ENCODE measurements around the gene TRIO.

Gene TRIO

DNA sequence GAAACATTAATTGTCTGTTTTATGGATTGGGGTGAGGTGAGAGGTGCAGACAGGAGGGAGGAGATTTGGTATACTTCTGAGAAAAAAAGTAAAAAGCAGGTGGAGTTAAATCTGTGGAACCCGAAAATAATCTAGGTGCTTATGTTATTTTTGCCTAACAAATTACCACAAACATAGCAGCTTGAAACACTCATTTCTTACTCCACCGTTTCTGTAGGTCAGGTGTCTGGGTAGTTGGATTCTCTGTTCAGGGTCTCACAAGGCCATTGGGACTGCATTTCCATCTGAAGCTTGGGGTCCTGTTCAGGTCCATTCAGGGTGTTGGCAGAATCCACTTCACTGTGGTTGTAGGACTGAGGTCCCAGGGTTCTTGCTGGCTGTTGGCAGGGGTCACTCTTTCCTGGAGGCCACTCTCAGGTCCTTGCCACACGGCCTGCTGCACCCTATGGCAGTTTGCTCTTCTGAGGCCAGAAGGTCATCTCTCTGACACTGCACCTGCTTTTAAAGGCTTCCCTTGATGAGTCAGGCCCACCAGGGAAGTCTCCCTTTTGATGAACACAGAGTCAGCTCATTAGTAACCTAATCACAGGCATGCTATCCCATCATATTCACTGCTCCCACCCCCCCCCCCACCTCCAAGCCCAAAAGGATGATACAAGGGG is 82.2 kb downstream of the TRIO start:
- Histone ChIP-seq H3K4me3 (ENCODE audit: low read depth, low read length) (no peak overlapping the region), H2AFZ (no peak overlapping the region), H3K27ac (no peak overlapping the region), H3K27me3 (ENCODE audit: control insufficient read depth, insufficient read depth, low read length) (no peaks in the 10 kb centered on the region), H3K79me2 (peaks cover 58% of the 10 kb centered on the region), H3K9ac (no peak overlapping the region), H3K9me3 (ENCODE audit: control insufficient read depth, low read length) (no peaks in the 10 kb centered on the region), H3K36me3 (ENCODE audit: control insufficient read depth, insufficient read depth, low read length) (no peaks in the 10 kb centered on the region), H3K4me1 (peaks cover 8% of the 10 kb centered on the region), H3K4me2 (ENCODE audit: low read length) (no peak overlapping the region)
- TF ChIP-seq, protein P1, sequence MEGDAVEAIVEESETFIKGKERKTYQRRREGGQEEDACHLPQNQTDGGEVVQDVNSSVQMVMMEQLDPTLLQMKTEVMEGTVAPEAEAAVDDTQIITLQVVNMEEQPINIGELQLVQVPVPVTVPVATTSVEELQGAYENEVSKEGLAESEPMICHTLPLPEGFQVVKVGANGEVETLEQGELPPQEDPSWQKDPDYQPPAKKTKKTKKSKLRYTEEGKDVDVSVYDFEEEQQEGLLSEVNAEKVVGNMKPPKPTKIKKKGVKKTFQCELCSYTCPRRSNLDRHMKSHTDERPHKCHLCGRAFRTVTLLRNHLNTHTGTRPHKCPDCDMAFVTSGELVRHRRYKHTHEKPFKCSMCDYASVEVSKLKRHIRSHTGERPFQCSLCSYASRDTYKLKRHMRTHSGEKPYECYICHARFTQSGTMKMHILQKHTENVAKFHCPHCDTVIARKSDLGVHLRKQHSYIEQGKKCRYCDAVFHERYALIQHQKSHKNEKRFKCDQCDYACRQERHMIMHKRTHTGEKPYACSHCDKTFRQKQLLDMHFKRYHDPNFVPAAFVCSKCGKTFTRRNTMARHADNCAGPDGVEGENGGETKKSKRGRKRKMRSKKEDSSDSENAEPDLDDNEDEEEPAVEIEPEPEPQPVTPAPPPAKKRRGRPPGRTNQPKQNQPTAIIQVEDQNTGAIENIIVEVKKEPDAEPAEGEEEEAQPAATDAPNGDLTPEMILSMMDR (IDR thresholded peaks at IDR 0.05): no peak

DNA sequence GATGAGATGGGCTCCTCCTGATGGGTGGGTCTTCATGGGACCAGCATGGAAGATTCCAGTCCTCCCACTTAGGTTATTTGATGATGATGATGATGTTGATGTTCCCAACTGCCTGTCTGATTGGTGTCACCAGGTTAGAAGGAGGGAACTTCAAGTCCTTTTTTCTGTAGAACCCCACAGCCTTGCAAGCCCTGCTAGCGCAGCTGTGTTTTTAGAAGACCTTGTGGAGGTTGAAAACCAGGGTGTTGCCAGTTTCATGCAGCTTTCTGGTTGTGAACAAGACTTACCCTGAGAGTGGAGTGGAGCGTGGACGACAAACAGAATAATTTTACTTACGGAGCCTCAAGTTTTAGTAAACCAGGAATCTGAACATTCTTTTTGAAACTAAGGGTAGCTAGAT is 83.0 kb downstream of the TRIO start:
- H3K27ac ChIP-seq: no peak overlapping the region
- H3K4me2 ChIP-seq (ENCODE audit: low read length): no peak overlapping the region
- H3K79me2 ChIP-seq: peaks cover 62% of the 10 kb centered on the region
- no peaks in the 10 kb centered on the region for H3K9me3 ChIP-seq (ENCODE audit: control insufficient read depth, low read length)
- H2AFZ ChIP-seq: no peak overlapping the region
- no peaks in the 10 kb centered on the region for H3K4me1 ChIP-seq
- TF ChIP-seq, protein P1 (IDR thresholded peaks at IDR 0.05): no peak
- no peak overlapping the region for H3K4me3 ChIP-seq (ENCODE audit: low read depth, low read length)
- H3K9ac ChIP-seq: no peak overlapping the region
- no peaks in the 10 kb centered on the region for H3K27me3 ChIP-seq (ENCODE audit: control insufficient read depth, insufficient read depth, low read length)
- no peaks in the 10 kb centered on the region for H3K36me3 ChIP-seq (ENCODE audit: control insufficient read depth, insufficient read depth, low read length)

GRCh38 chr5:14226554-14226953 is 83.4 kb downstream of the TRIO start:
- H3K27ac ChIP-seq: no peak overlapping the region
- H3K36me3 ChIP-seq (ENCODE audit: control insufficient read depth, insufficient read depth, low read length): no peaks in the 10 kb centered on the region
- H3K4me2 ChIP-seq (ENCODE audit: low read length): no peak overlapping the region
- H3K4me1 ChIP-seq: no peaks in the 10 kb centered on the region
- H3K9me3 ChIP-seq (ENCODE audit: control insufficient read depth, low read length): no peaks in the 10 kb centered on the region
- no peaks in the 10 kb centered on the region for H3K27me3 ChIP-seq (ENCODE audit: control insufficient read depth, insufficient read depth, low read length)
- H2AFZ ChIP-seq: no peak overlapping the region
- H3K79me2 ChIP-seq: peaks cover 58% of the 10 kb centered on the region
- H3K9ac ChIP-seq: no peak overlapping the region
- H3K4me3 ChIP-seq (ENCODE audit: low read depth, low read length): no peak overlapping the region
- TF ChIP-seq, protein P1 (IDR thresholded peaks at IDR 0.05): no peak

DNA sequence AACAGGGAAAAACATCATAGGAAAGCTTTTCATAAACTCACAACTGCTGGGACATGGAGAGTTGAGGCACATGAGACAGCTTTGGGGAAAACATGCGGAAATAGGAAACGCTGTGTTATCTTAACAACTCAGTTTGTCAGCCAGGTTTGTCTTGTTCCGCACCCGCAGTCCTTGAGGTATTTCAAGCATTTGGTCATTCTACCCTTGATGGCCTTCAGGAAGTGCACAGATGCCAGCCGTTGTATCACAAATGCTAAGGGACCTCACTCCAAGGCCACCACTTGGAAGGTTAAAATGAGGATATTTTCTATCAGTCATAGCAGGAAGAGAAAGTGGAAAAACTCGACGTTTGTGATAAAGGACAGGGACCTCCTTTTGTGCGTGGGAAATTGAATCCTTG is 83.8 kb downstream of the TRIO start:
- Histone ChIP-seq H3K9ac (no peak overlapping the region), H3K27ac (no peak overlapping the region), H3K27me3 (ENCODE audit: control insufficient read depth, insufficient read depth, low read length) (no peaks in the 10 kb centered on the region), H2AFZ (no peak overlapping the region), H3K36me3 (ENCODE audit: control insufficient read depth, insufficient read depth, low read length) (no peaks in the 10 kb centered on the region), H3K9me3 (ENCODE audit: control insufficient read depth, low read length) (no peaks in the 10 kb centered on the region), H3K4me1 (no peaks in the 10 kb centered on the region), H3K4me2 (ENCODE audit: low read length) (no peak overlapping the region), H3K4me3 (ENCODE audit: low read depth, low read length) (no peak overlapping the region), H3K79me2 (peaks cover 59% of the 10 kb centered on the region)
- TF ChIP-seq, protein P1 (IDR thresholded peaks at IDR 0.05): no peak

- Histone ChIP-seq H3K27ac (no peak overlapping the region), H3K4me3 (ENCODE audit: low read depth, low read length) (no peak overlapping the region), H3K79me2 (peaks cover 60% of the 10 kb centered on the region), H2AFZ (no peak overlapping the region), H3K4me2 (ENCODE audit: low read length) (no peak overlapping the region), H3K36me3 (ENCODE audit: control insufficient read depth, insufficient read depth, low read length) (no peaks in the 10 kb centered on the region), H3K4me1 (no peaks in the 10 kb centered on the region), H3K9me3 (ENCODE audit: control insufficient read depth, low read length) (no peaks in the 10 kb centered on the region), H3K9ac (no peak overlapping the region), H3K27me3 (ENCODE audit: control insufficient read depth, insufficient read depth, low read length) (no peaks in the 10 kb centered on the region)
- TF ChIP-seq, protein P1 (IDR thresholded peaks at IDR 0.05): no peak
Measured at GRCh38 chr5:14227513-14227912, 84.4 kb downstream of the TRIO start.
